Measurements from ENCODE around the gene CD2BP2. TPM values are rescaled to one million over a fixed set of nuclear protein-coding genes. Genes with fewer than 3 reads are reported as not detected.

The CD2BP2 gene
- total and polyA plus RNA-seq, 2 experiments from 2014 or later = 38.5 to 50.0 TPM

- Histone ChIP-seq H3K36me3 (ENCODE audit: low read depth) (no peaks in the 10 kb centered on the region), H3K9me3 (ENCODE audit: low read depth) (no peaks in the 10 kb centered on the region), H3K4me2 (ENCODE audit: unreplicated experiment) (peak overlapping the region; percentile 82), H3K27ac (peak overlapping the region; percentile 100; the same call in 1 of the 2 replicates), H3K4me3 (peak overlapping the region; percentile 80), H3K9ac (peak overlapping the region; percentile 97), H3K4me1 (ENCODE audit: insufficient read depth) (peaks cover 4% of the 10 kb centered on the region), H3F3A (ENCODE audit: insufficient read depth) (0 out of 2 replicates have a peak, but pooled peaks cover 3% of the 10 kb centered on the region), H3K79me2 (ENCODE audit: insufficient read depth) (no peaks in the 10 kb centered on the region), H3K27me3 (replicated peaks; ENCODE audit: insufficient read depth) (no peaks in the 10 kb centered on the region), H3K9me2 (ENCODE audit: insufficient read depth) (no peaks in the 10 kb centered on the region), H4K20me1 (ENCODE audit: insufficient read depth) (no peaks in the 10 kb centered on the region), H2AFZ (peak overlapping the region; percentile 86)
- no peak for DNase-seq
- 40 to 50% methylated on average over 20 to 27 of the region's 27 CpGs for whole genome bisulfite sequencing, 2 experiments (ENCODE audit: low coverage in 1 of 2, low lambda C conversion rate in 2 of 2, missing lambda C conversion rate in 2 of 2)
- TF ChIP-seq EZH2phosphoT487 (IDR thresholded peaks at IDR 0.05; ENCODE audit: insufficient read depth, low read depth) (no peak), EZH2 (IDR thresholded peaks at IDR 0.05; ENCODE audit: insufficient read depth, poor library complexity, severe bottlenecking) (no peak)
- in situ Hi-C loops (cut with MboI) = no loop called here
Observed at GRCh38 chr16:30379158-30379783, 24.2 kb upstream of the CD2BP2 start.

- no peaks in the 10 kb centered on the region for H3K9me2 ChIP-seq (ENCODE audit: insufficient read depth)
- no peaks in the 10 kb centered on the region for H4K20me1 ChIP-seq (ENCODE audit: insufficient read depth)
- H3K4me2 ChIP-seq (ENCODE audit: unreplicated experiment) = peak overlapping the region; percentile 95
- no peaks in the 10 kb centered on the region for H3K79me2 ChIP-seq (ENCODE audit: insufficient read depth)
- DNase-seq = peak; percentile 100
- no peak for TF ChIP-seq EZH2phosphoT487 (IDR thresholded peaks at IDR 0.05; ENCODE audit: insufficient read depth, low read depth)
- no peak for TF ChIP-seq EZH2 (IDR thresholded peaks at IDR 0.05; ENCODE audit: insufficient read depth, poor library complexity, severe bottlenecking)
- no peaks in the 10 kb centered on the region for H3K36me3 ChIP-seq (ENCODE audit: low read depth)
- no peaks in the 10 kb centered on the region for H3K9me3 ChIP-seq (ENCODE audit: low read depth)
- 0 out of 2 replicates have a peak, but pooled peaks cover 3% of the 10 kb centered on the region for H3F3A ChIP-seq (ENCODE audit: insufficient read depth)
- peak overlapping the region; percentile 80 for H3K4me3 ChIP-seq
- H3K4me1 ChIP-seq (ENCODE audit: insufficient read depth) = peaks cover 4% of the 10 kb centered on the region
- in situ Hi-C loops (cut with MboI) = no loop called here
- H3K27me3 ChIP-seq (replicated peaks; ENCODE audit: insufficient read depth) = no peaks in the 10 kb centered on the region
- 1 to 2% methylated on average over 38 to 63 of the region's 67 CpGs for WGBS, 2 experiments (ENCODE audit: low coverage in 1 of 2, low lambda C conversion rate in 2 of 2, missing lambda C conversion rate in 2 of 2)
- H3K27ac ChIP-seq = peak overlapping the region; percentile 100
- H3K9ac ChIP-seq = peak overlapping the region; percentile 97
- H2AFZ ChIP-seq = peak overlapping the region; percentile 92
Observed at GRCh38 chr16:30378236-30379157, 23.4 kb upstream of the CD2BP2 start.

- 0 out of 2 replicates have a peak, but pooled peaks cover 3% of the 10 kb centered on the region for H3F3A ChIP-seq (ENCODE audit: insufficient read depth)
- H3K36me3 ChIP-seq (ENCODE audit: low read depth) = no peaks in the 10 kb centered on the region
- peak overlapping the region; percentile 92 for H2AFZ ChIP-seq
- H3K4me3 ChIP-seq = peak overlapping the region; percentile 80
- peaks cover 4% of the 10 kb centered on the region for H3K4me1 ChIP-seq (ENCODE audit: insufficient read depth)
- H3K27me3 ChIP-seq (replicated peaks; ENCODE audit: insufficient read depth) = no peaks in the 10 kb centered on the region
- H3K9me3 ChIP-seq (ENCODE audit: low read depth) = no peaks in the 10 kb centered on the region
- H4K20me1 ChIP-seq (ENCODE audit: insufficient read depth) = no peaks in the 10 kb centered on the region
- peak overlapping the region; percentile 100 for H3K27ac ChIP-seq
- H3K4me2 ChIP-seq (ENCODE audit: unreplicated experiment) = peak overlapping the region; percentile 95
- peak; percentile 84 for DNase-seq
- H3K79me2 ChIP-seq (ENCODE audit: insufficient read depth) = no peaks in the 10 kb centered on the region
- peak overlapping the region; percentile 97 for H3K9ac ChIP-seq
- TF ChIP-seq EZH2phosphoT487 (IDR thresholded peaks at IDR 0.05; ENCODE audit: insufficient read depth, low read depth) (no peak), EZH2 (IDR thresholded peaks at IDR 0.05; ENCODE audit: insufficient read depth, poor library complexity, severe bottlenecking) (no peak)
- in situ Hi-C loops (cut with MboI) = no loop called here
- no peaks in the 10 kb centered on the region for H3K9me2 ChIP-seq (ENCODE audit: insufficient read depth)
- 0 to 1% methylated on average over 35 to 39 of the region's 39 CpGs for WGBS, 2 experiments (ENCODE audit: low coverage in 1 of 2, low lambda C conversion rate in 2 of 2, missing lambda C conversion rate in 2 of 2)
Observed at GRCh38 chr16:30377812-30378235, 22.7 kb upstream of the CD2BP2 start.

DNA sequence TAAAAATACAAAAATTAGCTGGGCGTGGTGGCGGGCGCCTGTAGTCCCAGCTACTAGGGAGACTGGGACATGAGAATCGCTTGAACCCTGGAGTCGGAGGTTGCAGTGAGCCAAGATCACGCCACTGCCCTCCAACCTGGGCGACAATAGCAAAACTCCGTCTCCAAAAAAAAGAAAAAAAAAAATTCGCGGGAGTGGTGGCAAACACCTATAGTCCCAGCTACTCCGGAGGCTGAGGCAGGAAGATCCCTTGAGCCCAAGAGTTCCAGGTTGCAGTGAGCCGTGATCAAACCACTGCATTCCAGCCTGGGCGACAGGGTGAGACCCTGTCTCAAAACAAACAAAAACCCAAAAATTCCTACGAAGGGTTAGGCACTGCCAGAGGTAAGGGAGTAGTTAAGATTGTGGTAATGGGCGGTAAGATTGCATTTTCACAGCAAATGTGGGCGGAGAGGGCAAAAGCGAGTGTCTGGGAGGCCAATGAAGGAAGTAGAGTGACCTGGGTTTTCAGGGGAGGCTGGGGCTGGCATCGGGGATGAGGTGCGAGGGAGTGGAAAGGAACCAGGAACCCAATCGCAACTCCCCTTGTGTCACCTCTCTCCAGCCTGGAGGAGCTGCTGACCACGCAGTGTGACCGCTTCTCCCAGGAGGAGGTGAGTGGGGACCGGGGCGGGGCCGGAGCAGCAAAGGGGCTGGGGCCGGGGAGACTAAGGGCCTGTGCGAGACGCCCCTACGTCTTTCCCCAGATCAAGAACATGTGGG is 22.1 kb upstream of the CD2BP2 start:
- Histone ChIP-seq H3K9me2 (ENCODE audit: insufficient read depth) (no peaks in the 10 kb centered on the region), H2AFZ (peak overlapping the region; percentile 92), H3K27ac (peak overlapping the region; percentile 100), H3F3A (ENCODE audit: insufficient read depth) (0 out of 2 replicates have a peak, but pooled peaks cover 3% of the 10 kb centered on the region), H3K9me3 (ENCODE audit: low read depth) (no peaks in the 10 kb centered on the region), H3K36me3 (ENCODE audit: low read depth) (no peaks in the 10 kb centered on the region), H3K27me3 (replicated peaks; ENCODE audit: insufficient read depth) (no peaks in the 10 kb centered on the region), H3K4me3 (peak overlapping the region; percentile 80), H3K9ac (peak overlapping the region; percentile 97), H3K4me2 (ENCODE audit: unreplicated experiment) (peak overlapping the region; percentile 95), H3K4me1 (ENCODE audit: insufficient read depth) (peaks cover 4% of the 10 kb centered on the region), H4K20me1 (ENCODE audit: insufficient read depth) (no peaks in the 10 kb centered on the region), H3K79me2 (ENCODE audit: insufficient read depth) (no peaks in the 10 kb centered on the region)
- TF ChIP-seq EZH2phosphoT487 (IDR thresholded peaks at IDR 0.05; ENCODE audit: insufficient read depth, low read depth) = no peak
- TF ChIP-seq EZH2 (IDR thresholded peaks at IDR 0.05; ENCODE audit: insufficient read depth, poor library complexity, severe bottlenecking) = no peak
- in situ Hi-C loops (cut with MboI) = no loop called here
- WGBS, 2 experiments (ENCODE audit: low coverage in 1 of 2, low lambda C conversion rate in 2 of 2, missing lambda C conversion rate in 2 of 2) = 46 to 51% methylated on average over 22 to 25 of the region's 29 CpGs
- no peak for DNase-seq

Data from GM23248 (cell line).